NCI-H460 (cell line): ENCODE data around the gene HOXA11. TPM values are rescaled to one million over a fixed set of nuclear protein-coding genes. Genes with fewer than 3 reads are reported as not detected.

ENCODE experiments used
- DNase-seq: peaks from one replicate; pipeline ENCODE4 v3.0.0-alpha.2; 2016; ENCODE audit warnings: low read depth; ENCODE audit errors: extremely low read depth
- total RNA-seq: library from RNA; depleted of rRNA; stranded (reverse); fragments of >200 nt; shearing (Covaris generic); gene quantifications from 2 replicates; pipeline ENCODE4 v1.2.3, GENCODE V29; 2014

Gene HOXA11
- total RNA-seq, 1 experiment from 2014 or later = 7.1 TPM

DNA sequence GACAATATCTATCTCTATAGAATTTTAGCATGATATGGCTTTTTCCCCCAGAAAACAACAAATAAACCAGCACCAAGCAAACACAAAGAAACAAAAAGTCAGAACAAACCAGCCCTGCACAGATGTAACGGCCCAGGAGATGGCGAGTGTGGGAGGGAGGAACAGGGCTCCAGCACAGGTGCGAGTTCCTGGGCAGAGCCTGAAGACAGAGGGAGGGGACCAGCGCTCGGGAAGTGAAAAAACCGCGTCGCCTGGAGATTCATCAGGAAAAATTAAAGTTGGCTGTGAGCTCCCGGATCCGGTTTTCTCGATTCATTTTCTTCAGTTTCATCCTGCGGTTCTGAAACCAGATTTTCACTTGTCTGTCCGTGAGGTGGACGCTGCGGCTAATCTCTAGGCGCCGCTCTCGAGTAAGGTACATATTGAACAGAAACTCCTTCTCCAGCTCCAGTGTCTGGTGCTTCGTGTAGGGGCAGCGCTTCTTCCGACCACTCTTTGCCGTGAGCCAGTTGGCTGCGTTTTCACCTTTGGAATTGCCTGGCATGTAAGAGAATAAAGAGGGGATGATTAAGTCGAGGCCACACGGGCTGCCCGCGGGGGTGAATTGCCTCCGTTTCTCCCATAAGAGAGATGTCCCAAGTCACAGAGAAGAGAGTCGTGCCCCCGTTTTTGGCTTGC, 13.3 kb downstream of the HOXA11 start:
- DNase-seq = no peak

DNA sequence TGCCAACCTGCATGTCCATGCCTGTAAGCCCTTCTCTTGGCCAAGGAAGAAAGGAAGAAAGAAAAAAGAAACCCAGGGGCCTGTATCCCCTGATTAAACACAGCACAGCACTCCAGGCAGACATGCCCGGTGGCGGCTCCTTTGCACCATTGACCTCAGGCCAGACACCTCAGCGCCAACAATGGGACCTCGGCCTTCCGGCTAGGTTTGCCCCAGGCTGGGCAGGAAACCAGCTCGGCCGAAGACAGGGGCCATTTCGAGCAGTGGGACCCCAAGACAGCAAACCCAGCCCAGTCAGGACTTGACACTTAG, 13.8 kb downstream of the HOXA11 start:
- DNase-seq = no peak

DNA sequence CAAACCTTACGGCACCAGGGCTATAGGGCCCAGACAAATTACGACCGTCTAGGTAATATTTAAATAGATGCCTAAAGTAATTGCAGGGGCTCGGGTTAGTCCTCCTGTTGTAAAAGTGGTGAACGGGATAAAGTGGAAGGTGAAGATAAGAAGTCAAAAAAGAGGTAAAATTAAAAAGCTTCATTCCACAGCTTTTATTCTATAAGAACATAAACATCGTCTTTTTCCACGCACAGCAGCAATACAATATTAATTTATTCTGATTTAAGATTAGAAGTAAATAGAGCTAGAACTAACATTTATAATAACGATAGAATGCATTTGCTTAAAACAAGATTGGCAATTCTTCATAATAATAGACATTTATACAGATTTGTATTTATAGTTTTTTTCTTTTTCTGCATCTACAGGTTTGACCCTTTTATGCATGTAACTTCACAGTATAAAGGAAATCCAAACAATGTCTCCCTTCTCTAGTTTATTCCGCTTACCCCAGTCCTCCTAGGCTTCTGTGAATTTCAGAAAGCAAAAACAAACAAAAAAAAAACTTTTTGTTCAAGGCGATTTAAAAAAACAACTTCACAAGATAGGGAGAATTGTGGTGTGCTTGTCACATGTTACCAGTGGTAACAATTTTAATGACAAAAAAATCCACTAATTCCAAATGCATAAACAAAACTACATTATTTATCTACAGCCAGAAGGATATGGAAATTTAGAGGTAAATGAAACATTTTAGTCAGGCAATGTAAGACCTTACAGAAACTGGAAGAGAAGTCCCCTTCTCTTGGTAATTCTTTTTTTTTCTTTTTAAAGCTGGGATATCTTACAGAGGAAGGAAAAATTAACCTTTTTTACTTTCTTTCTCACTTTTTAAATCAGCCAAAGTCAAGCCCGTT, 14.4 kb downstream of the HOXA11 start:
- no peak for DNase-seq

DNA sequence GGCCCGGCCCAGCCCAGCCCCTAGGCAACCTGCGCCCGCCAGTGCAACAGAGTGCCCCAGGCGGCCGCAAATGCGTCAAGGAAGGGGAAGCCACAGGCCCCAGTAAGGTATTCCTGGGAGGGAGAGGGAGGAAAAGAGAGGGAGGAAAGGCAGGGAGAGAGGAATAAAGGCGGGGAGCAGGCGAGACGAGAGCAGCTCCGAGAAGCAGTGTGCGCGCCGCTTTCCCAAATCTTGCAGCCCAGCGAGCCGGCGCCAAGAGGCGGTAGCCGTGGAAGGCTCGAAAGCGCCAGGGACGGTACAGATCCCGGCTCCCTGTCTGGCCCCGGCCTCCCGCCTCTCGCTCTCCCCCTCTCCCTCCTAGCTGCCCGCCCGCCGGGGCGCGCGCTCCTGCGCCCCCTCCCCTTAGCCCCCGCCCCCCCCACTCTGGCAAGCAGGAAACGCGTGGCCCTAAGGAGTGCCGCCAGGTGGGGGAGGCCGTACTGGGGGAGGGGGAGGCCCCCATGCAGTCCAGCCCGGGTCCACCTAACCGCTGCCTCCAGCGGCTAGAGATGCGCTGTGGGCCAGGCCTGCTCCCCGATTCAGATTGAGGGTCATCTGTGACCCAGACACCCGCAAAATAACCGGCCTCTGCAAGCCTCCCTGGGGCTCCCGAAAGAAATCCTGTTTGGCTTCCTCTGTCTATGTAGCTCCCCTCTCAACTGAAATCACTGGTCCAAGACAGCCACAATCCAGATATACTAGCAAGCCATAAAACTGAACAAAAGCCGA, 15.2 kb downstream of the HOXA11 start:
- no peak for DNase-seq

DNA sequence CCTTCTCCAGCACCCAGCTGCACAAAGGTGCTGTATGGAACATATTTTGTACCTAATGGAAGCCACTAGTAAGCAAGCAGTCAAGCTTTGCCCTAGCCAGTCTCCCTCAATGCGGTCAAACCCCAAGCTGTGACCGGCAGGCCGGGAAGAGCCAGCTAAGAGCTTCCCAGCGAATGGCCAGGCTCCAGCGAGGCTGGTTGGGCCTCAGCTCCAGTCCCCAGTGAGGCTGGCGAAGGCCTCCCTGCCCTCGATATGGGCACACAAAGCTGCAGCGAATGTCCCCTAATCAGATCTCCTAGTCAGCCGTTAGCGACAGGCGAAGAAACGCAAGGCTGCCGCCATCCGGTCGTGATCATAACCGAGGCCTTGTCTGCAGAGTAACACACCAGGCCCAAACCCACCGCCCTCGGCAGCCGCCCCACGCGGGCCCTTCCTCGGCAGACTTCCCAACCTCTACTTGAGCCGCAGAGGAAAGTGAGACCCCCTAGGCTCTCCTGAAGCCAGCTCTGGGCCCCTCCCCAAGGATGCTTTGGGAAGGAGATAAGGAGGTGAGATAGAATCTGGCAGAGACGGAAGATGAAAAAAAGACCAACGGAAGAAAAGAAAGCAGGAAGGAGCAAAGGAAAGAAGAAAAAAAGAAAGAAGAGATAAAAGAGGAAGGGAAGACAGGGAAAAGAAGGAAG, 16.6 kb downstream of the HOXA11 start:
- DNase-seq = no peak

DNA sequence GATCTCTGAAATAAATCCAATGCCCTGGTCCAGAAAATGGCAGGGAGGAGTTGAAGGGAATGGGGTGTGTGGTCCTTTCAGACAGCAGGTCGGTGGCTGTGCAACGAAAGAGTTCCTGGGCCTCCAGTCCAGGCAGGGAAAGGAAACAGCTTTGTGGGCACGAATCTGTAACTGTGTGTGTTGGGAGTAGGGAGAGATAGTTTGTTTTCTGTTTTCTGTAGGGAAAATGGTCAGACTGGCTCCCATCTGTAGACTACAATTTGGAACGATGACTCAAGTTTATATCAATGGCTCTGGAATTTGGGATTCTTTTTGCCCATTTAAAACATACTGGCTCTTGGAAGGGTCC, 17.1 kb downstream of the HOXA11 start:
- DNase-seq = no peak

DNA sequence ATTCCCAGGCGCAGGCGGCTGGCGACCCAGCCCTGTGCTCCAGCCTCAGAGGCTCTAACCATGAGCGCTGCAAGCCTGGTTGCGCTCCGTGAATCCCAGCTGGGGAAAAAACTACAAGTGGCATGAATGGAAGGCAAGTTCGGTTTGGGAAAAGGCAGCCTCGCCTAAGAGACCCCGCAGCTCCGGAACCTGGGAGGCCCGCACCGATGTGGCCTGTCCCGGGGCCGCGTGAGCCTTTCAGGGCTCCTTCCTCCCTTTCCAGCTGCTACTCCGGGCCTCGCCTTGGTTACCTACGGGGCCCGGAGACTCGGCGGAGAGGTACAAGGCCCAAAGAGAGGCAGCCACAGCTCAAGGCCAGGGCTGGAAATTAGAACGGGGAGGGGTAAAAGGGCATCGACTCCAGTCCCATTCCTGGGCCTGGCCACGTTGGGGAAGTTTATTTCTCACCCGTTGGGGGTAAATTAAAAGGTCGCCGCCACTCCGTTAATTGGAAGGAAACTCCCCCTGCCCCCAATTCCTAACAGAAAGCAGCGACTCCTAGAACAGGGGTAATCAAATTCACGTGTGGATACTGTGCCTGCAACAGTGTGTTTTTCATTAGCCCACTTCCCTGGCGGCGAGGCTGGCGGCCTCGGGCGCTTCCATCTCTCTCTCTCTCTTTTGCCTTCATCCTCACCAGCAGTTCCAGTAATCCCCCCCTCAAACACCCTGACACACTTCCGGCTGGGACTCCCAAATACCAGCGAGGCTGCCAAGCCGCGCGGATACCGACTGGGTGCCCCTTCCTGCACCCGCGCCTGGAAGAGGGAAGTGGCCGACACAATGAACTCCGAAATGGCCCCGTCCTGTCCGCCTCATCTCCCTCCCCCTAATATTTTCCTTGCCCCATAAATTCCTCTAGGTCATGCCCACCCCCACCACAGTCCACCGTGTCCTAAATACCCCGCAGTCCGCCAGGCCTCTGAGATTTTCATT, 18.2 kb downstream of the HOXA11 start:
- DNase-seq = no peak

DNA sequence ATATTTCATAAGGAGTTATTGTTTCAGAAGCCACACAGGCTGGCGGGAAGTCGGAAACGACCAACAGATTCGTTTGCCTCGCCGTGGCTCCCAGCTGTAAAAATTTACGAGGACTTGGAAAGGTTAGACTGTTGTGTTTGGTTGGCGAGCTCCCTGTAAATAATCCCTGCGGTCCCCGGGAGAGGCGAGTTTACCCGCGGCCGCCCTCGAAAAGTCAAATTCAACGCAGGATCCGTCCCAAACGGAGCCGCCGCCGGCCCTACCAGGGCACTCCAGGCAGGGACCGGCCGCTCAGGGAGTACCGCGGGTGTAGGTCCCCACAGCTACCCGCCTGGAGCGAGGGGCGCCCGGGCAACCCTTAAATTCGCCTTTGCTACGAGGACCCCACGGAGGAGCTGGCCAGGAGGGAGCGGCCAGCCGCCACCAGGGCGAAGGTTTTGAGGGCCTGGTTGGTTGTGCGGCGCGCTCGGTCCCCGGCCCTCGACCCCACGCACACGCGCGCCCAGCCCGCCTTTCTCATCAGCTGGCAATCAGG, 19.0 kb downstream of the HOXA11 start:
- no peak for DNase-seq

DNA sequence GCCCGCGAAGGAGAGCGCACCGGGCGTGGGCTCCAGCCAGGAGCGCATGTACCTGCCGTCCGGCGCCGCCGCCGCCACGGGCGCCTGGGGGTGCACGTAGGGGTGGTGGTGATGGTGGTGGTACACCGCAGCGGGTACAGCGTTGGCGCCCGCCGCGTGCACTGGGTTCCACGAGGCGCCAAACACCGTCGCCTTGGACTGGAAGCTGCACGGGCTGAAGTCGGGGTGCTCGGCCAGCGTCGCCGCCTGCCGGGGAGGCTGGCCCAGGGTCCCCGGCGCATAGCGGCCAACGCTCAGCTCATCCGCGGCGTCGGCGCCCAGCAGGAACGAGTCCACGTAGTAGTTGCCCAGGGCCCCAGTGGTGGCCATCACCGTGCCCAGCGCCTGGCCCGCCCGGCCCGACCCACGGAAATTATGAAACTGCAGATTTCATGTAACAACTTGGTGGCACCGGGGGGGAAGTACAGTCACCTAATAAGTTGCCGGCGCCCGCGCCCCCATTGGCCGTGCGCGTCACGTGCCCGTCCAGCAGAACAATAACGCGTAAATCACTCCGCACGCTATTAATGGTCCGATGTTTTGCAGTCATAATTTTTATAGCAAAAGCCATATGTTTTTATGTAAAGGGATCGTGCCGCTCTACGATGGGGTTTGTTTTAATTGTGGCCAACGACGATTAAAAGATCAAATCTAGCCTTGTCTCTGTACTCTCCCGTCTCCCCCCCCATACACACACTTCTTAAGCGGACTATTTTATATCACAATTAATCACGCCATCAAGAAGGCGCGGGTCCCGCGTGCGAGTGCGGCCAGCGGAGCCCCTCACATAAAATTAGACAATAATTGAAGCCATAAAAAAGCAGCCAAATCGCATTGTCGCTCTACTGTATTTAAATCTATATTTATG, 19.7 kb downstream of the HOXA11 start, which contains the start of gene HOXA9:
Gene HOXA9, minus strand, starts transcription at position 449 of the 907 bp plus-strand sequence. Its CDS starts 80 bp downstream, at position 369.
- no peak for DNase-seq

DNA sequence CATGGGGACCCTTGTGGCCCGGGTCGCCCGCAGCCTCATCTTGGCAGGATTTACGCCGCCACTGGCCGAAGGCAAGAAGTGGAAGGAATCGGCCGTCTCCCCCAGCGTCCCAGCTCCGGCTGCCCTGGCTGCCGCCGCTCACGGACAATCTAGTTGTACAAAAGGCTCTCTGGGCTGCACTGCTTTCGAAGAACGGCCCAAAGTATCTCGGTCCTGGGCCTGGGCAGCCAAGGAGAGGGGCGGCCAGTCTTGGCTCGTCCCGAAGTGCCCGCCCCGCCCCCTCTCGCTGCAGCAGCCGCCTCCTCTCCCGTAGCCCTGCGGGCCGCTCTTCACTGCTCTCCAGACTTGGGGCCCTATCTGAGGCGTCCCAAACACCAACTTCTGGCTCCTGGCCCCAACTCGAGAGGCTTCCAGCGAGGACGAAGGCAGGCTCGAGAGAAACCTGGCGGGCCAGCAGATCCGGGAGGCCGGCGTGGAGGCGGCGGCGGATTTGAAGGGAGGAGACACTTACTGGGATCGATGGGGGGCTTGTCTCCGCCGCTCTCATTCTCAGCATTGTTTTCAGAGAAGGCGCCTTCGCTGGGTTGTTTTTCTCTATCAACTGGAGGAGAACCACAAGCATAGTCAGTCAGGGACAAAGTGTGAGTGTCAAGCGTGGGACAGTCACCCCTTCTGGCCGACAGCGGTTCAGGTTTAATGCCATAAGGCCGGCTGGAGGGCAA, 20.5 kb downstream of the HOXA11 start:
- no peak for DNase-seq

DNA sequence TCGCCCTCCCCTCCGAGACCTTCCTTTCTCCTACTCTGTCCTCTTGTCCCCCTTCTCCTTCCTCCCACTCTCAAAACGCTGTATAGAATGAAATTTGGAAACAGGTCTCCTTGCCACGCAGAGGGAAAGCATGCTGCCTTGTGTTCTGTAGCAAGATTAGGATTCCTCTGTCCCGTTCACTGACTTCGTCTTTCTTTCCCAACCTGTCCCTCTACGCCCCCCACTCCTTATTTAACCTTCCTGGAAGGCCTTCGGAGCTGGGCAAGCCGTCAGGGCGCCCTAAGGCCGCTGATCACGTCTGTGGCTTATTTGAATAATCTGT, 21.0 kb downstream of the HOXA11 start:
- DNase-seq = no peak

DNA sequence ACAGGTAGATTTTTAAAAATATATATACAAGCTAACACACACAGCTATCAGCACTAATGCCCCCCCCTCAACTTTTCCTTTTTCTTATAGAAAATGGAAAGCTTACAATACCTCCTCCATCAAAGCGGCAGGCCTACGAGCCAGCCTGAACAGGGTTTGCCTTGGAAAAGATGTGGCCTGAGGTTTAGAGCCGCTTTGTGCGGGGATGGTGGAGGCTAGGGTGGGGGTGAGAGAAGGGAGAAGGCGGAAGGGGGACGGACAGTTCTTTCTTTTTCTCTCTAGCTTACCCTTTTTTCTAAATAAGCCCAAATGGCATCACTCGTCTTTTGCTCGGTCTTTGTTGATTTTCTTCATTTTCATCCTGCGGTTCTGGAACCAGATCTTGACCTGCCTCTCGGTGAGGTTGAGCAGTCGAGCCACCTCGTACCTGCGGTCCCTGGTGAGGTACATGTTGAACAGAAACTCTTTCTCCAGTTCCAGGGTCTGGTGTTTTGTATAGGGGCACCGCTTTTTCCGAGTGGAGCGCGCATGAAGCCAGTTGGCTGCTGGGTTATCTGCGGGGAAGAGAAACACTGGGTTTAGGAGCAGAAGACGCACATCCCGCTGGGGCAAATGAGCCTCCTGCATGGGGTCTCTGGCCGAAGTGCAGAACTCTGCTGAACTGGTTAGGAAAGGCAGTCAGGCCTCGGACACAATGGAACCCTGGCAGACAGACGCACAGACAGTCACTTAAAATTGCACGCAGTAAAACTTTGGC, 21.6 kb downstream of the HOXA11 start:
- no peak for DNase-seq

DNA sequence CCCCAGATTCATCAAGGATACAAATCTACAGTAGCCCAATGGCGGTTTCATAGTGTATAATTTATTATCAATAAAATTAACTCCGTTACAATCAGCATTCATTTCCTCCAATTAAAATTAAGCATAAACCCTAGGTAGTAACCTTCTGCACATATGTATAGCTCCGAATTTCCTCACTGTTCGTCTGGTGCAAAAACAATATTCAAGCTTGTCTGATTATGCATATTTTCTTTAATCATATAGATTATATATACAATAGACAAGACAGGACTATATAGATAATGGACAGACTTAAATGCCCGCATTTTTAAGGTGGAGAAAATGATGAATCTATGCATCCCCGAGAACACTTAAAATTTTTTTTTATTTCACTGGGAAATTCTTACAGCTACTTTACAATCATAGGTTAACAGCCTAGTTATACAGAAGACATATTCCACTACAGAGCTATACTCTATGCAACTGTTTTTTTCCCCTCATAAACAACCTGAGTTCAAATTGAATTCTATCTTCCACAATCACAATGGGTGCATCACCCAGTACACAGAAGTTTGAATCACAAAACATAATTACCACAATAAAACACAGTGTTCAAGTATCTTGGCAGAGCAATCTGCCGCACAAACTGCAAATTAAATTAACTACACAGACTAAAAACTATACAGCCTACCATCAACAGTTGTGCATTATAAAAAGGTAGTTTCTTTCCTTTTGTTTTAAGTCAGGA, 22.3 kb downstream of the HOXA11 start:
- DNase-seq = no peak

DNA sequence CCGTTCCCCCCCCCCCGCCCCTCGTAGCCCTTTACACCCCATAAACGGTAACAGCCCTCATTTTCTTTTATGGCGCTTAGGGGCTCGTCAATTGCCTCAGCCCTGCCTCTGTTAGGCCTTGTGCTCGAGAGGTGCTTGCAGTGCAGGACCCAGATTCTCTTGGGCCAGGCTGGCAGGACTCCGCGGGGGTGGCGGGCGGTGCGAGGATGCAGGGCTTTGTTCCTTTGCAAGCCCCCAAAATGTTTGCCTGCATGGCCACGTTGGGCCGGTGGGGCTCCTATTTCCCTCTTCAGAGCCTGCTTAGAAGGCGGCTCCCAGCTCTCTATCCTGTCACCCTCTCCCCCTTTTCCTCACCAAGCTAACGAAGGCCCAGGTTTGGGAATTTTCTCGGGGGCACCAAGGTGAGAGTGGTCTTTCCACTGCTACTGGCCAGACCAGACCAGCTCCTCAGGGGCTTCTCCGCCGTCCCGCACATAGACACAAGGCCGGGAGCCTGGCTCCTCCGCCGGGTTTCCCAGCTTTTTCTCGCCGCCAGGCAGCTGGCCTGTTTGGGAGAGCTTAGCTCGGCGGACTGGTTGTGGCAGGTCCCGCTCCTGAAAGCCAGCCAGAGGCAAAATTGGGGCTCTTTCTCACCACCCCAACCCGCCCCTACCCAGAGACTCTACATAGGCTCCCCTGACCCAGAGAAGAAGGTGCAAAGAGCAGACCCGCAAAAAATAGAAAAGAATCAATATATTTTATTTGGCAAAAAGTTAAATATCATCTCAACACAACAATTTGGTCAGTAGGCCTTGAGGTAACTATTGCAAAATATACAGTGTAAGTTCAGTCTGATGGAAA, 23.1 kb downstream of the HOXA11 start:
- no peak for DNase-seq

DNA sequence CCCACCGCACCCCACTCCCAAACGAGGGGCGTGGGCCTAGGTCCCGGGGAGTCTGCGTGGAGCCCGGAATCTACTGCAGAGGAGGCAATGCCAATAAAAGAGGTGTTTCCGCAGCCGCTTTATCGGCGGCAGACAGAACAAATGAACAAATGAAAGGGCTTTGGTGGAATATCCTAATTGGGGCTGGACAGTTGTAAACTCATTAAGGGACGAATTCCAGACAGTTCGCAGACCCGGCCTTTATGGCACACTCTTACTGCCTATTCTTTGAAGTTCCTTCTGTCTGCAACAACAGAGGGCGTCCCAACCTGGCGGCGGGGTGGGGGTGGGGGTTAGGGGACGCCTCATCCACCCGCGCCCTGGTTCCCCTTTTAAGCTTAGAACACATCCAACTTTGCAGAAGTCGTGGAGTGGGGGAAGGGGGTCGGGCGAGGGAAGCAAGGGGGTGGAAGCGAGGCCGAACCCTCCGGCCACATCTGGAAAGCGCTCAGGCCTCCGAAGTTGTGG, 23.8 kb downstream of the HOXA11 start:
- no peak for DNase-seq
